Measurements from ENCODE around the gene NLK. TPM values are rescaled to one million over a fixed set of nuclear protein-coding genes. Genes with fewer than 3 reads are reported as not detected.

Gene NLK
- total and polyA plus RNA-seq, 2 of the 13 experiments (the other 11 are each of a cell fraction or from before 2014, with no cell fraction given) = 13.4 to 14.6 TPM

- TF ChIP-seq UBTF (CRISPR knock-in tag; IDR thresholded peaks at IDR 0.05) (peak; percentile 70; the same call in 1 of the 2 replicates), RFX5 (IDR thresholded peaks at IDR 0.05; ENCODE audit: low read depth, low read length) (no peak), SP1 (IDR thresholded peaks at IDR 0.05) (peak; percentile 44; the same call in 1 of the 2 replicates), SP1 (CRISPR knock-in tag; IDR thresholded peaks at IDR 0.05) (peak; percentile 87), YEATS2 (CRISPR knock-in tag; IDR thresholded peaks at IDR 0.05; ENCODE audit: borderline replicate concordance) (peak; percentile 75), BORCS8-MEF2B (CRISPR knock-in tag; IDR thresholded peaks at IDR 0.05) (0 out of 2 replicates have a peak, but pooled peaks have one; percentile 37), ZNF740 (CRISPR knock-in tag; IDR thresholded peaks at IDR 0.05) (no peak), RAD51 (IDR thresholded peaks at IDR 0.05; ENCODE audit: borderline replicate concordance) (no peak), JUND (CRISPR knock-in tag; IDR thresholded peaks at IDR 0.05) (no peak), GZF1 (CRISPR knock-in tag; IDR thresholded peaks at IDR 0.05) (0 out of 2 replicates have a peak, but pooled peaks have one; percentile 26), ATF7-NPFF (CRISPR knock-in tag; IDR thresholded peaks at IDR 0.05; ENCODE audit: low read depth) (no peak), HBP1 (CRISPR knock-in tag; IDR thresholded peaks at IDR 0.05; ENCODE audit: low read depth) (0 out of 2 replicates have a peak, but pooled peaks have one; percentile 49), HNRNPLL (IDR thresholded peaks at IDR 0.05; ENCODE audit: low read depth, low read length, poor library complexity, severe bottlenecking) (peak; percentile 99), PAXIP1 (CRISPR knock-in tag; conservative IDR thresholded peaks at IDR 0.05) (no peak), ZNF556 (CRISPR knock-in tag; IDR thresholded peaks at IDR 0.05; ENCODE audit: borderline replicate concordance) (no peak), FOSL2 (CRISPR knock-in tag; IDR thresholded peaks at IDR 0.05) (0 out of 2 replicates have a peak, but pooled peaks have one; percentile 13), SMAD3 (CRISPR knock-in tag; IDR thresholded peaks at IDR 0.05) (peak; percentile 77), TFDP2 (CRISPR knock-in tag; IDR thresholded peaks at IDR 0.05) (0 out of 2 replicates have a peak, but pooled peaks have one; percentile 26)
Observed at GRCh38 chr17:28041068-28041843, 1.2 kb upstream of the NLK start (continued).
